Measurements from ENCODE around the gene RBM39. TPM values are rescaled to one million over a fixed set of nuclear protein-coding genes. Genes with fewer than 3 reads are reported as not detected.
"Not testable (repeated sequence)": the region's sequence is repeated elsewhere in the genome, so short reads cannot be mapped to it uniquely, and the experiment has no call there.

Gene RBM39
- total RNA-seq, 4 donors from 2014 or later = 165 to 303 (median 188) TPM

GRCh38 chr20:35716330-35716729 lies 25.7 kb downstream of the RBM39 start:
- TF ChIP-seq, protein P1, sequence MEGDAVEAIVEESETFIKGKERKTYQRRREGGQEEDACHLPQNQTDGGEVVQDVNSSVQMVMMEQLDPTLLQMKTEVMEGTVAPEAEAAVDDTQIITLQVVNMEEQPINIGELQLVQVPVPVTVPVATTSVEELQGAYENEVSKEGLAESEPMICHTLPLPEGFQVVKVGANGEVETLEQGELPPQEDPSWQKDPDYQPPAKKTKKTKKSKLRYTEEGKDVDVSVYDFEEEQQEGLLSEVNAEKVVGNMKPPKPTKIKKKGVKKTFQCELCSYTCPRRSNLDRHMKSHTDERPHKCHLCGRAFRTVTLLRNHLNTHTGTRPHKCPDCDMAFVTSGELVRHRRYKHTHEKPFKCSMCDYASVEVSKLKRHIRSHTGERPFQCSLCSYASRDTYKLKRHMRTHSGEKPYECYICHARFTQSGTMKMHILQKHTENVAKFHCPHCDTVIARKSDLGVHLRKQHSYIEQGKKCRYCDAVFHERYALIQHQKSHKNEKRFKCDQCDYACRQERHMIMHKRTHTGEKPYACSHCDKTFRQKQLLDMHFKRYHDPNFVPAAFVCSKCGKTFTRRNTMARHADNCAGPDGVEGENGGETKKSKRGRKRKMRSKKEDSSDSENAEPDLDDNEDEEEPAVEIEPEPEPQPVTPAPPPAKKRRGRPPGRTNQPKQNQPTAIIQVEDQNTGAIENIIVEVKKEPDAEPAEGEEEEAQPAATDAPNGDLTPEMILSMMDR (IDR thresholded peaks at IDR 0.05) = no peak
- no peak for TF ChIP-seq POLR2A (IDR thresholded peaks at IDR 0.05)
- no peak overlapping the region for H3K4me3 ChIP-seq (ENCODE audit: low read depth, poor library complexity, severe bottlenecking)
- 90 to 96% methylated on average over 4 of the region's 4 CpGs for WGBS, 2 donors
- no peak for DNase-seq (ENCODE audit: low spot score in 2 of 2)
- intact Hi-C loops (cut with DNase I; ENCODE audit: low total_unique reads) = no loop called here

DNA sequence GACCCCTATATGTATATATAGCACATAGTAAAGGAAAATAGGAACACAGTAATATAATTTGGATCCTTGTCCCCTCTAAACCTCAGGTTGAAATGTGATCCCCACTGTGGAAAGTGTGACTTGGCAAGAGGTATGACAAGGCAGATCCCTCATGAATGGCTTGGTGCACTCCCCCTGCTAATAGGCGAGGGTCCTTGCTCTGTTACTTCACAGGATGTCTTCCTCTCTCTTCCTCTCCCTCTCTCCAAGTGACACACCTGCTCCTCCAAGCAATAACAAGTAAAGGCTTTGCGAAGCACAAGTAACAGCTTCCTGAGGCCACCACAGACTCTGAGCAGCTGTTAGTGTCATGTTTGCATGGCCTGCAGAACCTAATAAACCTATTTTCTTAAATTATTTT lies 26.4 kb downstream of the RBM39 start:
- intact Hi-C loops (cut with DNase I; ENCODE audit: low total_unique reads) = no loop called here
- WGBS, 2 donors = 95 to 100% methylated on average over 2 of the region's 2 CpGs
- no peak for DNase-seq (ENCODE audit: low spot score in 2 of 2)
- H3K4me3 ChIP-seq (ENCODE audit: low read depth, poor library complexity, severe bottlenecking) = no peak overlapping the region
- TF ChIP-seq POLR2A (IDR thresholded peaks at IDR 0.05) = no peak
- TF ChIP-seq, protein P1 (IDR thresholded peaks at IDR 0.05) = no peak

DNA sequence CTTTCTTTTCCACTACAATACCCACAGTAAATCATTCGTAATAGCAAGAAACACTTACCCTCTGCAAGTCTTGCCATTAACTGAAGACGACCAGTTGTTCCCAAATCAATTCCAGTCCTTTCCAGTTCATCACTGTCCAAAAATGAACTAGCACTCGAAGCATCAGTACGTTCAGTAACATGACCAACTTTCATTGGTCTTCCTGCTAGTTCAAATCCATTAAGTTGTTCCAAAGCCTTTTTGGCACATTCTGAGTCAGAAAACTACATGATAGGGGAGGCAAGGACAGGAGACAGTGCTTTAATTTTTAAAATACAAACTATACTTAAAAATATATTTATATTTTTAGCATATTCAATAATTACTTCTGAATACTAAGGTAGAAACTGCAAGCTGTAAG lies 27.9 kb downstream of the RBM39 start:
- no peak for DNase-seq (ENCODE audit: low spot score in 2 of 2)
- TF ChIP-seq, protein P1 (IDR thresholded peaks at IDR 0.05) = no peak
- no peak for TF ChIP-seq POLR2A (IDR thresholded peaks at IDR 0.05)
- H3K4me3 ChIP-seq (ENCODE audit: low read depth, poor library complexity, severe bottlenecking) = no peak overlapping the region
- WGBS, 2 donors = 60 to 61% methylated on average over 4 of the region's 4 CpGs
- intact Hi-C loops (cut with DNase I; ENCODE audit: low total_unique reads) = no loop called here

DNA sequence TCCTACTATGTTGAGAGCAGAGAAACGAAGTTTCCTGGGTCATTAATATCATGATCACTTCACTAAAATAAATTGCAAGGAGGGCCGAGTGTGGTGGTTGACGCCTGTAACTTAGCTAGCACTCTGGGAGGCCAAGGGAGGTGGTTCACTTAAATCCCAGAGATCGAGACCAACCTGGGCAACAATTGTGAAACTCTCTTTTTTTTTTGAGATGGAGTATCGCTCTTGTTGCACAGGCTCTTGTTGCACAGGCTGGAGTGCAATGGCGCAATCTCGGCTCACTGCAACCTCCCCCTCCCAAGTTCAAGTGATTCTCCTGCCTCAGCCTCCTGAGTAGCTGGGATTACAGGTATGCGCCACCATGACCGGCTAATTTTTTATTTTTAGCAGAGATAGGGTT lies 28.9 kb downstream of the RBM39 start:
- WGBS, 2 donors = 91% methylated on average over 9 of the region's 9 CpGs
- H3K4me3 ChIP-seq (ENCODE audit: low read depth, poor library complexity, severe bottlenecking); intact Hi-C loops (cut with DNase I; ENCODE audit: low total_unique reads); DNase-seq (ENCODE audit: low spot score in 2 of 2): not testable (repeated sequence)

DNA sequence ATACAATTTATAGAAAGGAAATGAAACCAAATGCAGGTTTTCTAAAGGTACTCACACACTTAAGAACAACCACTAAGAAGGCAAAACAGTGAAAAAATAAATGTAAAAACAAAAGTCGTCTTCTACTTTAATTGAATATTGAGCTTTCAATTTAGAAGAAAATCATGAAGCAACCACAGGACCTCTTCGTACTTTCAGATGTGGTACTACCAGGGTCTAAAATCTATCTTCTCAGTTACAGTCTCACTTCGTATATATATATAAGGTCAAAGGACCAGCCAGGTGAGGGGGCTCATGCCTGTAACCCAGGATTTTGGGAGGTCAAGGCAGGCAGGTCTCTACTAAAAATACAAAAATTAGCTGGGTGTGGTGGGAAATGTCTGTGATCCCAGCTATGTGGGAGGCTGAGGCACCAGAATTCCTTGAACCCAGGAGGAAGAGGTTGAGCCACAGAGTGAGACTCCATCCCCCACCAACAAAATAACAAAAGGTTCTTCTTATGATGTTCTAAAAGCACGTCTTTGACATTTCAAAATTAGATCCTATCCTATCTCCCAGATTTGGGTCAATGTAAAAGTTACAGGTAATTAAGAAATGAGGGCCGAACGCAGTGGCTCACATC lies 30.4 kb downstream of the RBM39 start:
- no peak for DNase-seq (ENCODE audit: low spot score in 2 of 2)
- H3K4me3 ChIP-seq (ENCODE audit: low read depth, poor library complexity, severe bottlenecking) = no peak overlapping the region
- WGBS, 2 donors = 78% methylated on average over 6 of the region's 6 CpGs
- TF ChIP-seq POLR2A (IDR thresholded peaks at IDR 0.05) = no peak
- TF ChIP-seq, protein P1 (IDR thresholded peaks at IDR 0.05) = no peak
- intact Hi-C loops (cut with DNase I; ENCODE audit: low total_unique reads) = no loop called here

DNA sequence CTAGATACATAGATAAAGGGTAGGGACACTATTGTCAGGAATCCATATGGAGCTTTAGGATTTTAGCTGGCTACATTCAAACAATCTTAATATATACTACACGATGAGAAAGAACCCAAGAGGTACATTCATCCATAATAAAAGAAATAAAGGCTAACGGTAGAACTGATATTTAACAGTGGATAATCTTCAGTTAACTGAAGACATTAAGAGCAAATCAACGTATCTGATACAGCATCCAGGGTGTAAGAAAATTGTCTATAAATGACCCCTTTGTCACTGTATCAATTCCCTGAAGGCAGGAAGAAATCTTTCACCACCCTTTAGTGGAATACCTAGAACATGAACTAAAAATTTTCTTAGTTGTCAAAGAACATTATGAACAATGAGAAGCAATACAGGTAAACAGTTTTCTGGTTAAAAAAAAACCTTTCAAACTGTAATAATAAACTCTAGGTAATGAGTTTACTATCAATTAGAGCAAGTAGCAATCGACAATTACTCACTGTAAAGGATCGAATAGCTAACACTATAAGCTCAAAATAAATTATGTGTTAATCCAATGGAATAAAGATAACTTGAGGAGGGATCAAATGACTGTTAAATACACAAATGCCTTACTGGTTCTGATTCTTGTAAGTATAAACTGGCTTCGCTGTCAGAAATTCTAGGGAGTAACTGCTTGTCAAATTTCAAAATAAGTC lies 31.0 kb downstream of the RBM39 start:
- intact Hi-C loops (cut with DNase I; ENCODE audit: low total_unique reads) = no loop called here
- DNase-seq (ENCODE audit: low spot score in 2 of 2) = no peak
- H3K4me3 ChIP-seq (ENCODE audit: low read depth, poor library complexity, severe bottlenecking) = no peak overlapping the region
- whole genome bisulfite sequencing, 2 donors = 64 to 66% methylated on average over 6 of the region's 6 CpGs
- TF ChIP-seq, protein P1 (IDR thresholded peaks at IDR 0.05) = no peak
- TF ChIP-seq POLR2A (IDR thresholded peaks at IDR 0.05) = no peak

All from lower leg skin (tissue), 4 donors.